ENCODE measurements around the gene CBX8. TPM values are rescaled to one million over a fixed set of nuclear protein-coding genes. Genes with fewer than 3 reads are reported as not detected.

The CBX8 gene
- total RNA-seq, 1 donor from 2014 or later = 23.1 TPM

DNA sequence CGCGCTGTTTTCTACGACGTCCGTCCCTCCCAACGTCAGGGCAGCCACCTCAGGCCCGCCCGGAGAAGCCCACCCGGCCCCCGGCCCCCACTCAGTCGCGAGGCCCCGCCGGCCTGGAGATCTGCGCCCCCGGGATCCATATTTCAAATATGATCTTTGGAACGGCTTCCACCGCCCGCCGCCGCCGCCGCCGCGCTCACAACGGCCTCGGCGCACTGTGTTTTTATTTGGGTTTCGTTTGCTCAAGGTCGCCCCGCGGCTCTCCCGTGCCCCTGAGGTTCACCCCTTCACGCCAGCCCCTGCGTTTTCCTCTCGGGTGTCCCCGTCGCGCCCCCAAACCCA, 46.6 kb upstream of the CBX8 start:
- Mint-ChIP-seq H3K27ac (no peak overlapping the region), H3K4me1 (ENCODE audit: low read depth) (peaks cover 9% of the 10 kb centered on the region), H3K36me3 (ENCODE audit: insufficient read depth) (no peaks in the 10 kb centered on the region), H3K4me3 (ENCODE audit: low read depth) (peak overlapping the region; percentile 68), H3K9me3 (ENCODE audit: low read depth) (no peaks in the 10 kb centered on the region), H3K27me3 (peaks cover 47% of the 10 kb centered on the region)
- no peak for DNase-seq (ENCODE audit: low spot score, unreplicated experiment)
- TF ChIP-seq, protein P1, sequence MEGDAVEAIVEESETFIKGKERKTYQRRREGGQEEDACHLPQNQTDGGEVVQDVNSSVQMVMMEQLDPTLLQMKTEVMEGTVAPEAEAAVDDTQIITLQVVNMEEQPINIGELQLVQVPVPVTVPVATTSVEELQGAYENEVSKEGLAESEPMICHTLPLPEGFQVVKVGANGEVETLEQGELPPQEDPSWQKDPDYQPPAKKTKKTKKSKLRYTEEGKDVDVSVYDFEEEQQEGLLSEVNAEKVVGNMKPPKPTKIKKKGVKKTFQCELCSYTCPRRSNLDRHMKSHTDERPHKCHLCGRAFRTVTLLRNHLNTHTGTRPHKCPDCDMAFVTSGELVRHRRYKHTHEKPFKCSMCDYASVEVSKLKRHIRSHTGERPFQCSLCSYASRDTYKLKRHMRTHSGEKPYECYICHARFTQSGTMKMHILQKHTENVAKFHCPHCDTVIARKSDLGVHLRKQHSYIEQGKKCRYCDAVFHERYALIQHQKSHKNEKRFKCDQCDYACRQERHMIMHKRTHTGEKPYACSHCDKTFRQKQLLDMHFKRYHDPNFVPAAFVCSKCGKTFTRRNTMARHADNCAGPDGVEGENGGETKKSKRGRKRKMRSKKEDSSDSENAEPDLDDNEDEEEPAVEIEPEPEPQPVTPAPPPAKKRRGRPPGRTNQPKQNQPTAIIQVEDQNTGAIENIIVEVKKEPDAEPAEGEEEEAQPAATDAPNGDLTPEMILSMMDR (IDR thresholded peaks at IDR 0.05; ENCODE audit: unreplicated experiment) = no peak

DNA sequence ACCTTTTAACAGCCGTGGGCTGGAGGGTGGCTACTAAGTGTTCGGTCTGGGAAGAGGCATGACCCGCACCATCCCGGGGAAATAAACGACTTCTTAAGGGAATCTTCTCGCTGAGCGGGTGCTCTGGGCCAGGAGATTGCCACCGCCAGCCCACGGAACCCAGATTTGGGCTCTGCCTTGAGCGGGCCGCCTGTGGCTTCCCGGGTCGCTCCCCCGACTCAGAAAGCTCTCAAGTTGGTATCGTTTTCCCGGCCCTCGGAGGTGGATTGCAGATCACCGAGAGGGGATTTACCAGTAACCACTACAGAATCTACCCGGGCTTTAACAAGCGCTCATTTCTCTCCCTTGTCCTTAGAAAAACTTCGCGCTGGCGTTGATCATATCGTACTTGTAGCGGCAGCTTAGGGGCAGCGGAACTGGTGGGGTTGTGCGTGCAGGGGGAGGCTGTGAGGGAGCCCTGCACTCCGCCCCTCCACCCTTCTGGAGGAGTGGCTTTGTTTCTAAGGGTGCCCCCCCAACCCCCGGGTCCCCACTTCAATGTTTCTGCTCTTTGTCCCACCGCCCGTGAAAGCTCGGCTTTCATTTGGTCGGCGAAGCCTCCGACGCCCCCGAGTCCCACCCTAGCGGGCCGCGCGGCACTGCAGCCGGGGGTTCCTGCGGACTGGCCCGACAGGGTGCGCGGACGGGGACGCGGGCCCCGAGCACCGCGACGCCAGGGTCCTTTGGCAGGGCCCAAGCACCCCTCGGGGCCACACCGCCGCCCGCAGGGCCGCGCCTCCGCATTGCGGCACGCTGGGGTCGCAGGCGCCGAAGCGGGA, 46.0 kb upstream of the CBX8 start:
- peak; percentile 27 for DNase-seq (ENCODE audit: low spot score, unreplicated experiment)
- Mint-ChIP-seq H3K36me3 (ENCODE audit: insufficient read depth) (no peaks in the 10 kb centered on the region), H3K27ac (no peak overlapping the region), H3K4me1 (ENCODE audit: low read depth) (peaks cover 15% of the 10 kb centered on the region), H3K4me3 (ENCODE audit: low read depth) (peak overlapping the region; percentile 6), H3K9me3 (ENCODE audit: low read depth) (no peaks in the 10 kb centered on the region), H3K27me3 (peaks cover 41% of the 10 kb centered on the region)
- TF ChIP-seq, protein P1 (IDR thresholded peaks at IDR 0.05; ENCODE audit: unreplicated experiment) = peak; percentile 29

- DNase-seq (ENCODE audit: low spot score, unreplicated experiment) = no peak
- H3K4me1 Mint-ChIP-seq (ENCODE audit: low read depth) = peaks cover 16% of the 10 kb centered on the region
- H3K9me3 Mint-ChIP-seq (ENCODE audit: low read depth) = no peaks in the 10 kb centered on the region
- H3K36me3 Mint-ChIP-seq (ENCODE audit: insufficient read depth) = no peaks in the 10 kb centered on the region
- TF ChIP-seq, protein P1 (IDR thresholded peaks at IDR 0.05; ENCODE audit: unreplicated experiment) = no peak
- H3K27ac Mint-ChIP-seq = no peak overlapping the region
- peaks cover 38% of the 10 kb centered on the region for H3K27me3 Mint-ChIP-seq
- H3K4me3 Mint-ChIP-seq (ENCODE audit: low read depth) = peak overlapping the region; percentile 47
These were observed 45.3 kb upstream of the CBX8 start for GRCh38 chr17:79842136-79842655.

DNA sequence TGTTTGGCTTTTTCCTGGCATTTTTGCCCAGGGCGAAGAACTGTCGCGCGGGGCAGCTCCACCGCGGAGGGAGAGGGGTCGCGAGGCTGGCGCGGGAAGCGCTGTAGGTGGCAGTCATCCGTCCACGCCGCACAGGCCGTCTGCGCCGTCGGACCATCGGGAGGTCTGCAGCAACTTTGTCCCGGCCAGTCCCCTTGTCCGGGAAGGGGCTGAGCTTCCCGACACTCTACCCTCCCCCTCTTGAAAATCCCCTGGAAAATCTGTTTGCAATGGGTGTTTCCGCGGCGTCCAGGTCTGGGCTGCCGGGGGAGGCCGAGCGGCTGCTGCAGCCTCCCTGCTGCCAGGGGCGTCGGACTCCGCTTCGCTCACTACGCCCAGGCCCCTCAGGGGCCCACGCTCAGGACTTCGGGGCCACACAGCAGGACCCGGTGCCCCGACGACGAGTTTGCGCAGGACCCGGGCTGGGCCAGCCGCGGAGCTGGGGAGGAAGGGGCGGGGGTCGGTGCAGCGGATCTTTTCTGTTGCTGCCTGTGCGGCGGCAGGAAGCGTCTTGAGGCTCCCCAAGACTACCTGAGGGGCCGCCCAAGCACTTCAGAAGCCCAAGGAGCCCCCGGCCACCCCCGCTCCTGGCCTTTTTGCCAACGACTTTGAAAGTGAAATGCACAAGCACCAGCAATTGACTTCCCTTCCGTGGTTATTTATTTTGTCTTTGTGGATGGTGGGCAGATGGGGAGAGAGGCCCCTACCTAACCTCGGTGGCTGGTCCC, 44.7 kb upstream of the CBX8 start:
- Mint-ChIP-seq H3K27ac (no peak overlapping the region), H3K27me3 (peaks cover 41% of the 10 kb centered on the region), H3K36me3 (ENCODE audit: insufficient read depth) (no peaks in the 10 kb centered on the region), H3K9me3 (ENCODE audit: low read depth) (no peaks in the 10 kb centered on the region), H3K4me3 (ENCODE audit: low read depth) (peak overlapping the region; percentile 47), H3K4me1 (ENCODE audit: low read depth) (peaks cover 21% of the 10 kb centered on the region)
- no peak for DNase-seq (ENCODE audit: low spot score, unreplicated experiment)
- TF ChIP-seq, protein P1 (IDR thresholded peaks at IDR 0.05; ENCODE audit: unreplicated experiment) = no peak

- Mint-ChIP-seq H3K27ac (no peak overlapping the region), H3K4me1 (ENCODE audit: low read depth) (peaks cover 22% of the 10 kb centered on the region)
These were observed 44.1 kb upstream of the CBX8 start for GRCh38 chr17:79840989-79841286.

More at GRCh38 chr17:79840989-79841286, 44.1 kb upstream of the CBX8 start:
- H3K27me3 Mint-ChIP-seq = peaks cover 37% of the 10 kb centered on the region
- no peak for DNase-seq (ENCODE audit: low spot score, unreplicated experiment)
- no peak overlapping the region for H3K4me3 Mint-ChIP-seq (ENCODE audit: low read depth)
- TF ChIP-seq, protein P1 (IDR thresholded peaks at IDR 0.05; ENCODE audit: unreplicated experiment) = no peak
- no peaks in the 10 kb centered on the region for H3K9me3 Mint-ChIP-seq (ENCODE audit: low read depth)
- no peaks in the 10 kb centered on the region for H3K36me3 Mint-ChIP-seq (ENCODE audit: insufficient read depth)

Data from progenitor cell of endocrine pancreas (in vitro differentiated cells).